Parathyroid adenoma (tissue), 2 donors: ENCODE measurements around the gene SALL1.

Experiments
- H2AFZ ChIP-seq: fragments of 300-600 bp; sonication (generic); one replicate; pipeline ENCODE4 v1.7.0; 2017; ENCODE audit warnings: antibody characterized with exemption, mild to moderate bottlenecking
- H3K27ac ChIP-seq: fragments of 300-600 bp; sonication (generic); one replicate; pipeline ENCODE4 v1.7.0; 2017
- H3K27me3 ChIP-seq: fragments of 300-600 bp; sonication (generic); one replicate; pipeline ENCODE4 v1.7.0; 2017; ENCODE audit warnings: low read length; ENCODE audit not compliant: control insufficient read depth, insufficient read depth
- H3K36me3 ChIP-seq: fragments of 300-600 bp; sonication (generic); one replicate; pipeline ENCODE4 v1.7.0; 2017; ENCODE audit warnings: low read length; ENCODE audit not compliant: control insufficient read depth, insufficient read depth
- H3K4me1 ChIP-seq: fragments of 300-600 bp; sonication (generic); one replicate; pipeline ENCODE4 v1.7.0; 2017; ENCODE audit warnings: control low read depth
- H3K4me2 ChIP-seq: fragments of 300-600 bp; sonication (generic); one replicate; pipeline ENCODE4 v1.7.0; 2017; ENCODE audit warnings: low read length
- H3K4me3 ChIP-seq: fragments of 300-600 bp; sonication (generic); one replicate; pipeline ENCODE4 v1.7.0; 2017; ENCODE audit warnings: low read depth, low read length
- H3K79me2 ChIP-seq: fragments of 300-600 bp; sonication (generic); one replicate; pipeline ENCODE4 v1.7.0; 2017; ENCODE audit warnings: control low read depth
- H3K9ac ChIP-seq: fragments of 300-600 bp; sonication (generic); one replicate; pipeline ENCODE4 v1.7.0; 2017; ENCODE audit warnings: mild to moderate bottlenecking
- H3K9me3 ChIP-seq: fragments of 300-600 bp; sonication (generic); one replicate; pipeline ENCODE4 v1.7.0; 2017; ENCODE audit warnings: low read length; ENCODE audit not compliant: control insufficient read depth
- CTCF ChIP-seq: fragments of 300-600 bp; sonication (generic); IDR thresholded peaks from one replicate; pipeline ENCODE4 v1.7.0; 2017; ENCODE audit warnings: antibody characterized with exemption, mild to moderate bottlenecking
- donor health status: primary hyperparathyroidism.

The SALL1 gene

GRCh38 chr16:51120730-51121347 is 30.2 kb downstream of the SALL1 start:
- TF ChIP-seq CTCF = no peak
- Histone ChIP-seq H3K36me3 (no peaks in the 10 kb centered on the region), H3K9me3 (no peaks in the 10 kb centered on the region), H3K4me1 (no peaks in the 10 kb centered on the region), H3K27me3 (no peaks in the 10 kb centered on the region), H3K4me2 (no peak overlapping the region), H2AFZ (no peak overlapping the region), H3K4me3 (no peak overlapping the region), H3K27ac (no peak overlapping the region), H3K79me2 (no peaks in the 10 kb centered on the region), H3K9ac (no peak overlapping the region)

- Histone ChIP-seq H3K4me2 (no peak overlapping the region), H3K36me3 (no peaks in the 10 kb centered on the region), H3K27me3 (no peaks in the 10 kb centered on the region), H3K9ac (no peak overlapping the region), H3K27ac (no peak overlapping the region), H2AFZ (no peak overlapping the region), H3K9me3 (no peaks in the 10 kb centered on the region), H3K4me1 (no peaks in the 10 kb centered on the region), H3K79me2 (no peaks in the 10 kb centered on the region), H3K4me3 (no peak overlapping the region)
- TF ChIP-seq CTCF = no peak
These were observed 30.9 kb downstream of the SALL1 start for GRCh38 chr16:51119973-51120729.

GRCh38 chr16:51119556-51119955 is 31.5 kb downstream of the SALL1 start:
- no peak overlapping the region for H3K4me2 ChIP-seq
- H3K4me3 ChIP-seq = no peak overlapping the region
- H3K9ac ChIP-seq = no peak overlapping the region
- H3K9me3 ChIP-seq = no peaks in the 10 kb centered on the region
- H3K27ac ChIP-seq = no peak overlapping the region
- no peak for TF ChIP-seq CTCF
- no peaks in the 10 kb centered on the region for H3K4me1 ChIP-seq
- H3K79me2 ChIP-seq = no peaks in the 10 kb centered on the region
- H3K27me3 ChIP-seq = no peaks in the 10 kb centered on the region
- H2AFZ ChIP-seq = no peak overlapping the region
- H3K36me3 ChIP-seq = no peaks in the 10 kb centered on the region

GRCh38 chr16:51116353-51116752 is 34.7 kb downstream of the SALL1 start:
- no peak overlapping the region for H3K27ac ChIP-seq
- H3K9ac ChIP-seq = no peak overlapping the region
- no peaks in the 10 kb centered on the region for H3K36me3 ChIP-seq
- H3K4me1 ChIP-seq = no peaks in the 10 kb centered on the region
- no peak overlapping the region for H3K4me2 ChIP-seq
- H3K9me3 ChIP-seq = no peaks in the 10 kb centered on the region
- no peaks in the 10 kb centered on the region for H3K27me3 ChIP-seq
- no peak overlapping the region for H3K4me3 ChIP-seq
- no peak for TF ChIP-seq CTCF
- no peak overlapping the region for H2AFZ ChIP-seq
- no peaks in the 10 kb centered on the region for H3K79me2 ChIP-seq

- no peaks in the 10 kb centered on the region for H3K36me3 ChIP-seq
- no peaks in the 10 kb centered on the region for H3K4me1 ChIP-seq
- H3K79me2 ChIP-seq = no peaks in the 10 kb centered on the region
- H2AFZ ChIP-seq = no peak overlapping the region
- no peak for TF ChIP-seq CTCF
- no peak overlapping the region for H3K4me2 ChIP-seq
- no peaks in the 10 kb centered on the region for H3K9me3 ChIP-seq
- H3K9ac ChIP-seq = no peak overlapping the region
- no peak overlapping the region for H3K4me3 ChIP-seq
- H3K27me3 ChIP-seq = no peaks in the 10 kb centered on the region
- H3K27ac ChIP-seq = no peak overlapping the region
These were observed 36.7 kb downstream of the SALL1 start for GRCh38 chr16:51114382-51114781.
